Body of pancreas (tissue), 4 donors: Measurements from ENCODE around the gene CCDC7. TPM values are rescaled to one million over a fixed set of nuclear protein-coding genes. Genes with fewer than 3 reads are reported as not detected.
"Not testable (repeated sequence)": the region's sequence is repeated elsewhere in the genome, so short reads cannot be mapped to it uniquely, and the experiment has no call there.

Source experiments
- ATAC-seq: fragments of 150-250 bp; one replicate; pipeline ENCODE4 v1.9.1; 2016
- DNase-seq, 4 donors: peaks; one replicate each; pipeline ENCODE4 v3.0.0-alpha.2; 2019
- H3K27ac ChIP-seq, 4 donors: fragments of 200-600 bp; sonication (generic); 1 replicate in 3 of 4; 2 replicates in 1 of 4; pipeline versions ENCODE4 v1.5.1 to v1.6.1; 2016 to 2019; ENCODE audit warnings: mild to moderate bottlenecking in 1 of 4, mixed read lengths in 1 of 4, moderate library complexity in 1 of 4
- H3K27me3 ChIP-seq, 2 donors: fragments of 200-600 bp; sonication (generic); one replicate each; pipeline ENCODE4 v1.6.0; 2016; ENCODE audit warnings: mild to moderate bottlenecking in 1 of 2
- H3K36me3 ChIP-seq, 2 donors: fragments of 200-600 bp; sonication (generic); replicated peaks in 1 of 2; 2 replicates each; pipeline ENCODE4 v1.5.1; 2016; ENCODE audit warnings: low read depth in 2 of 2; ENCODE audit not compliant: insufficient read depth in 1 of 2
- H3K4me1 ChIP-seq: fragments of 200-600 bp; sonication (generic); one replicate; pipeline ENCODE4 v1.6.0; 2016
- H3K4me3 ChIP-seq, 2 donors: fragments of 200-600 bp; sonication (generic); 1 replicate in 1 of 2; 2 replicates in 1 of 2; pipeline ENCODE4 v1.5.1; 2016 to 2019
- H3K9me3 ChIP-seq, 3 donors: fragments of 200-600 bp; sonication (generic); 1 replicate in 2 of 3; 2 replicates in 1 of 3; pipeline ENCODE4 v1.5.1; 2016
- CTCF ChIP-seq, 7 experiments: fragments of 450-650 bp in 4 of 7; fragments of 200-600 bp in 3 of 7; sonication (generic) in 3 of 7; IDR thresholded peaks; one replicate each; pipeline ENCODE4 v1.5.1; 2016 to 2019; ENCODE audit warnings: antibody characterized with exemption in 7 of 7
- POLR2A ChIP-seq, 3 donors: fragments of 450-650 bp; IDR thresholded peaks; one replicate each; pipeline ENCODE4 v1.6.1; 2016; ENCODE audit warnings: antibody characterized with exemption in 3 of 3, mild to moderate bottlenecking in 2 of 3
- WGBS, 2 donors: methylation state at CpG; one replicate each; pipeline ENCODE4 v1.1.5; 2017; 5-methylcytosine and 5-hydroxymethylcytosine counted together
- intact Hi-C: fragments of 100-400 bp; cut with DNase I; formaldehyde crosslinking; loops from one replicate; pipeline ENCODE4 v1.15.1; 2023
- total RNA-seq, 2 donors: library from RNA; depleted of rRNA; stranded (reverse); fragments of >200 nt; gene quantifications; one replicate each; pipeline ENCODE4 v1.1.0, GENCODE V29; 2016

Gene CCDC7
- total RNA-seq, 2 donors from 2014 or later = 4.3 to 23.6 TPM

DNA sequence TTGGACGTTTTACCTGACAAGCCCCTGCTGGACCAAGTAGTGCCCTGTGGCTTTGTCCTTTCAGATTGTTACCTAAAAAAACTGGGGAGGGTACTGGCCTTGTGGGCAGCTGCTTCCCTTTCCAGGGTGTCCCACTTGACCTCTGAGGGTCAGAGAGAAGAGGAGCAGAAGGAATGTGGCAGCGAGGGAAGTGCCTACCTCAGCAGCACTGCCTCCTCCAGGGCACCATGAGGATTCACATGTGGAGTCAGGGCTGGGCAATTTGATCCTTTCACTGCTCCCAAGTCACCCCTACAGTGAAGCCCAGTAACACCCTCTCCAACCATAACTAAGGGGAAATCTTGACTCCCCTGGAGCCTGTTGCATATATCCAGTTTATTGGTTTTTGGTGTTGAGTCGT, 447.5 kb downstream of the CCDC7 start:
- no peaks in the 10 kb centered on the region for H3K4me1 ChIP-seq
- intact Hi-C loops = no loop called here
- 73 to 79% methylated on average over 3 of the region's 3 CpGs for WGBS, 2 donors
- DNase-seq (no peak), ATAC-seq (no peak)
- no peaks in the 10 kb centered on the region for H3K9me3 ChIP-seq
- H3K36me3 ChIP-seq = peaks cover 0 to 5% of the 10 kb centered on the region in 2 donors
- no peak overlapping the region for H3K27ac ChIP-seq
- TF ChIP-seq POLR2A (IDR thresholded peaks at IDR 0.05) (no peak), CTCF (IDR thresholded peaks at IDR 0.05) (no peak)
- H3K27me3 ChIP-seq = no peaks in the 10 kb centered on the region
- H3K4me3 ChIP-seq = no peak overlapping the region

GRCh38 chr10:32893916-32894664, 448.1 kb downstream of the CCDC7 start:
- Histone ChIP-seq H3K4me3 (no peak overlapping the region), H3K27me3 (no peaks in the 10 kb centered on the region), H3K36me3 (peaks cover 0 to 5% of the 10 kb centered on the region in 2 donors), H3K27ac (no peak overlapping the region), H3K9me3 (no peaks in the 10 kb centered on the region), H3K4me1 (no peaks in the 10 kb centered on the region)
- WGBS, 2 donors = 89 to 96% methylated on average over 2 of the region's 2 CpGs
- DNase-seq = no peak
- TF ChIP-seq POLR2A (IDR thresholded peaks at IDR 0.05) = no peak
- no peak for TF ChIP-seq CTCF (IDR thresholded peaks at IDR 0.05)
- intact Hi-C loops = no loop called here
- ATAC-seq = no peak

- WGBS, 2 donors = 79 to 81% methylated on average over 7 of the region's 7 CpGs
- intact Hi-C loops, ATAC-seq: not testable (repeated sequence)
Observed at GRCh38 chr10:32895200-32895968, 449.4 kb downstream of the CCDC7 start.

DNA sequence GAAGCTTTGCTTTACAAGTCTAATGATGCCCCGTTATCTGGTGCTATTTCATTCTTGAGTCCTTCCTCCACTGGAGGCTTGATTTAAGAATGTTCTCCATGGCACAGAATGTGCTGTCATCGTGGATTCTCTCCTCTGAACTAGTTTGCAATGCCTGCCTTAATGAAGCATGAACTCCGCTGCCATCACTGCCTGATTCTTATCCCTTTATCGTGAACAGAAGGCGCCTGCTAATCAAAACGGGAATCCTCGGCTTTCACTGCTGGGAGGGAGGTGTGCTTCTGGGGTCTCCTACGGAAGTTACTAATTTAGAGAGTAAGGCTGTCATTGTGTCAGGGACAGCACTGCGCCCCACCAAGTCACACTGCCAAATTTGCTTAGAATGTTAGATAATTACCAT, 455.9 kb downstream of the CCDC7 start:
- Histone ChIP-seq H3K9me3 (no peaks in the 10 kb centered on the region), H3K36me3 (peaks cover 0 to 8% of the 10 kb centered on the region in 2 donors), H3K27me3 (no peaks in the 10 kb centered on the region), H3K27ac (no peak overlapping the region), H3K4me3 (no peak overlapping the region), H3K4me1 (peaks cover 6% of the 10 kb centered on the region)
- ATAC-seq (no peak), DNase-seq (no peak)
- no peak for TF ChIP-seq CTCF (IDR thresholded peaks at IDR 0.05)
- no peak for TF ChIP-seq POLR2A (IDR thresholded peaks at IDR 0.05)
- WGBS, 2 donors = 89 to 90% methylated on average over 9 of the region's 9 CpGs
- intact Hi-C loops = no loop called here

More at GRCh38 chr10:32895200-32895968, 449.4 kb downstream of the CCDC7 start:
- H3K36me3 ChIP-seq, DNase-seq, H3K27me3 ChIP-seq, H3K27ac ChIP-seq, H3K4me1 ChIP-seq, H3K4me3 ChIP-seq, H3K9me3 ChIP-seq: not testable (repeated sequence)

- WGBS, 2 donors = 73 to 75% methylated on average over 3 of the region's 3 CpGs
- Histone ChIP-seq H3K27me3 (no peaks in the 10 kb centered on the region), H3K4me3 (no peak overlapping the region), H3K36me3 (peaks cover 6 to 8% of the 10 kb centered on the region in 2 donors), H3K4me1 (peaks cover 6% of the 10 kb centered on the region), H3K9me3 (no peaks in the 10 kb centered on the region), H3K27ac (no peak overlapping the region)
- DNase-seq (no peak), ATAC-seq (no peak)
- intact Hi-C loops = no loop called here
- no peak for TF ChIP-seq POLR2A (IDR thresholded peaks at IDR 0.05)
- no peak for TF ChIP-seq CTCF (IDR thresholded peaks at IDR 0.05)
Observed at GRCh38 chr10:32905466-32905865, 459.5 kb downstream of the CCDC7 start.
